ENCODE measurements around the gene STOML2.

Gene STOML2

DNA sequence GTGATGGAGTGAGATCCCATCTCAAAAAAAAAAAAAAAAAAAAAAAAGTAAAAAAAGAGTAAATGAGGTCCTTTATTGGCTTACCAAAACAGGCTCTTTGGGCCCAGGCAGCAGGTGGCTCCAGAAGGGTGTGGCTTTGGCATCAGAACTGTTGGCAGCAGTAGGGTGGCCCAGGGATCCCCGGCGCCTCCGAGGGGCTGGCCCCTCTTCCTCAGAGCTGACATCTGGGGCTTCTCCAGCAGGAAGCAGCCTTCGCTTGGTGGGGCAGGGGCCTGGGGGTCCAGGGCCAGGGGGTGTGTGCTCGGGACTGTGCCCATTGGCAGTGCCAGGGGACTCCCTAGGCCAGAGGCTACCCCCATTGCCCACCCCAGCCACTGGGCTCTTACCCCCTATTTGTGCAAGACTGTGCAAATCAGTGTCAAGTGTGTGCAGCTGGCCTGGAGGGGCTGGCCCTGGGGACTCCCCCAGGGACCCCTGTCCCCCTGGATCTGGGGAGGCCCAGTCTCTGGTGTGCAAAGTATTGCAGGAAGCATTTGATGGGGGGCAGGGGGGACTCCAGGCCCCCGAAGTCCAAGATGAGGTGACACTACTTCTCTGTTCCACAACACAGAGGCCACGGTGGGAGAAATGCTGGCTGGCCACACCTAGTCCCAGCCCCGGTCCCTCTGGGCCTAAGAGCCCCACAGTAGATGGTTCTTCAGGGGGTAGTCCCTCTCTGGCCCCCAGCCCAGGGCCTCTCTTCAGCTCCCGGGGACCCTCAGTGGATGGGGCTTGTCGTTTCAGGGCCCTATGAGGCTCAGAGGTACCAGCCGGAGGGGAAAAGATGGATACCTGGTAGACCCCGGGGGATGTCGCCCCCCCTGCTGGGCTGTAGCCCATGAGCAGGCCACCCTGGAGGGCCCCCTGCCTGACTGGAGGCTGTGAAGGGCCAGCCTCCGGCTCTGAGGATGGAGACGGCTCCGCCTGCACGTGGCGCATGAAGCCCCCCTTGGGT, 4.7 kb upstream of the STOML2 start:
- DNase-seq (ENCODE audit: low read depth in 2 of 2), result no peak

DNA sequence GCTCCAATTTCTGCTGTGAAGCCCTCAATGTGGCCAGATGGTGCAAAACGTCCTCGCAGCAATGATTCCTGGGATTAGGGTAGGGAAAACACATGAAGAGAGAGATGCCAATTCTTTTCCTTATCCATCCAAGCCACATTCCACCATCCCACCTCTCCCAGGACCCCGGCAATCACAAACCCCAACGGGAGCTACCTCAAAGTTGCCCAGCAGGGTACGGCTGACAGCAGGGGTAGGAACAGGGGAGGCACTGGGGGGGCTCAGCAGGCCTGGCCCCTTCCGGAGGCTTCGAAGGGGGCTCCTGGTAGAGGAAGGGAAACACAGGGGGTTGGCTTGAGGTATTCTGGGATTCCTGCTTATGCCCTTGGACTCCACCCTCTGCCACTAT, 3.4 kb upstream of the STOML2 start:
- no peak for DNase-seq (ENCODE audit: low read depth in 2 of 2)

- no peak for DNase-seq (ENCODE audit: low read depth in 2 of 2)
Measured at GRCh38 chr9:35105571-35106342, 2.8 kb upstream of the STOML2 start.

- no peak for DNase-seq (ENCODE audit: low read depth in 2 of 2)
Measured at GRCh38 chr9:35105126-35105525, 2.2 kb upstream of the STOML2 start.

GRCh38 chr9:35104586-35104985, 1.7 kb upstream of the STOML2 start:
- DNase-seq (ENCODE audit: low read depth in 2 of 2), result no peak

- DNase-seq (ENCODE audit: low read depth in 2 of 2), result no peak
Measured at GRCh38 chr9:35103660-35104191, 795 bp upstream of the STOML2 start.

- DNase-seq (ENCODE audit: low read depth in 2 of 2), result no peak
Measured at GRCh38 chr9:35102465-35102768, 514 bp downstream of the STOML2 start.

DNA sequence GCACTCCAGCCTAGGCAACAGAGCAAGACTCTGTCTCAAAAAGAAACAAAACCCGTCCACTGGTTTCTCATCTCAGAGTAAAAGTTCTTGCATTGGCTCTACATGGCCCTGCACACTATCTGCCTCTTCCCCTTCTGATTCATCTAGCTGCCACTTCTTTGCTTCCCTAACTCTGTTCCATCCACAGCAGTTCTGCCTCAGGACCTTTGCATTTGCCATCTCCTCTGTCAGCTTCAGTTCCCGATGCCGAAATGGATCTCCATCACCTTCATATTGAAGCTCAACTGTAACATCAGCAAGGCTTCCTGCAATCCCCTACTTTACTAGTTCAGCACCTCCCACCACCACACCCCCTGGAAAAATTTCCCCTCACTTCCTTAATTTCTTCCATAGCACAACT, 5.4 kb downstream of the STOML2 start:
- no peak for DNase-seq (ENCODE audit: low read depth in 2 of 2)

- DNase-seq (ENCODE audit: low read depth in 2 of 2), result peak; percentile 81 to 85
Measured at GRCh38 chr9:35096035-35096849, 6.7 kb downstream of the STOML2 start, which contains the start of gene PIGO. Gene PIGO (minus strand): TSS chr9:35096591. CDS start chr9:35095565, 1,026 bp downstream.

GRCh38 chr9:35091536-35091935, 11.4 kb downstream of the STOML2 start:
- no peak for DNase-seq (ENCODE audit: low read depth in 2 of 2)

GRCh38 chr9:35089434-35089833, 13.5 kb downstream of the STOML2 start:
- DNase-seq (ENCODE audit: low read depth in 2 of 2), result no peak

- DNase-seq (ENCODE audit: low read depth in 2 of 2), result no peak
Measured at GRCh38 chr9:35085078-35085477, 17.9 kb downstream of the STOML2 start.

- DNase-seq (ENCODE audit: low read depth in 2 of 2), result peak; percentile 76 to 77
Measured at GRCh38 chr9:35079426-35080341, 23.2 kb downstream of the STOML2 start, which contains the start of gene FANCG. Gene FANCG (minus strand): TSS chr9:35079942. CDS start chr9:35079524, 418 bp downstream.

DNA sequence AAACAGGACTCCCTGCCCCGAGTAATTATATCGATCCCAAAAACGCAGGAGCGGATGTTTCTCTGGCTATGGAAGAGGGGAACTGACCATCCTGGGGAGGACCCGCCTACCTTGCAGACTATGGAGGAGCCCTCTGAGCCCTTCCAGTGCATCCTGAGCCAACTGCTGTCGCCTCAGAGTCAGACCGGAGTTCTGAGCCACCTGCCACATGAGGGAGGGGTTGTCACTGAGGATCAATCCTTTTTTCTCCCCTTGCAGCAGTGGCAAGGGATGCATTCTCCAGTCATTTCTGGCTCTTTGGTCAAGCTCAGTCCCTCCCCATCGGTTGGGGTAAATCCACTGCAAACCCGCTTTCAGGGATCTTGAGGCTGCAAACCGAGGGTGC, 23.9 kb downstream of the STOML2 start:
- DNase-seq (ENCODE audit: low read depth in 2 of 2), result no peak

DNA sequence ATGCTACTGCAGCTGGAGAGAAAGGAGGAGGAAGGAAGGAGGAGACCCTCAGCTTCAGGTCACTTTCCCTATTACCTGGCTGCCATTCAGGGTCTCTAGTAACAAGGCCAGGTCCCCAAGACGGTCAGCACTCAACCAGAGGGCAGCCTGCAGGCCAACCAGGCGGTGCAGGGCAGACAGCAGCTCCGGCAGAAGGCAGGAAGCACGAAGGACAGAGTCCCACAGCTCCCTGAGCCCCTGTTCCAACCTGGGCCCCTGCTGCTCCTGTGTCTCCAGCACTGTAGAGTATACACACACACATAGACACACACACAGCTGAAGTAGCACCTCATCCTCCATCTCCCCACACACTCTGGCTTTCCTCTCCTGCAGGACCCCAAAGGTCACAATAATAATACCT, 24.9 kb downstream of the STOML2 start:
- DNase-seq (ENCODE audit: low read depth in 2 of 2), result no peak

DNA sequence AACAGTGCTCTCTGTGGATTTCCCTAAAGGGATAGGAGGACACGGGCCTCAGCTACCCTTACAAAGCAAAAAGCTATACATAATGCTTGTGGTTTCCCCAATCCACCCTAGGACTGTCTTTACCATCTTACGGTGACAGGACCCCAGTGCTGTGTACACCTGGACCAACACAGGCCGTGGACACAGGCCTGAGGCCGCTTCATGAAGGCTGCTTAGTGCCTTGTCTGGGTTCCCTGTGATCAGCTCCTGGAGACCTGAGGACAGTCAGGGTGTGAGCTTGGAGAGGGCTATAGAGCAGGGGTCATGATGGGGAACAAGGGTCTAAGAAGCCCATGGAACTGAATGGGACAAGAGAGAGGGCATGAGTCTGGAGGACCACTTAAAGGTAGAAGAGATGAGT, 26.1 kb downstream of the STOML2 start:
- DNase-seq (ENCODE audit: low read depth in 2 of 2), result no peak

DNA sequence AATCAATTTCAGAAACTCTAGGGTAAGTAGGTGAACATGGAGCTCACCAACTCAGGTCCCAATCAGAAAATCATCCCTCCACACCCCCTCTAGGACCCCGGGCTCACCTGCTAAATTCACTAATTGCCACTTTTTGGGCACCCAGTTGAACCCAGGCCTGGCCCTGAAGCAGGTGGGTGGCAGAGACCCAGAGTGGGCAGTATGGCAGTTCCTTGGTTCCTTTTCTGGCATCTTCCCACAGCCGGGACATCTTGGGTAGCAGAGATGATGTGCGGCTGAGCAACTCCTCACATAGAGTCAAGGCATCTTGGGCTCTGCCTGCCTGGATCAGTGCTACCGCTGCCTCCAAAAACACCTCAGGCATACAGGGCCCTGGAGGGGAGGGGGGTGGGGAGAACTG, 27.6 kb downstream of the STOML2 start:
- DNase-seq (ENCODE audit: low read depth in 2 of 2), result no peak

DNA sequence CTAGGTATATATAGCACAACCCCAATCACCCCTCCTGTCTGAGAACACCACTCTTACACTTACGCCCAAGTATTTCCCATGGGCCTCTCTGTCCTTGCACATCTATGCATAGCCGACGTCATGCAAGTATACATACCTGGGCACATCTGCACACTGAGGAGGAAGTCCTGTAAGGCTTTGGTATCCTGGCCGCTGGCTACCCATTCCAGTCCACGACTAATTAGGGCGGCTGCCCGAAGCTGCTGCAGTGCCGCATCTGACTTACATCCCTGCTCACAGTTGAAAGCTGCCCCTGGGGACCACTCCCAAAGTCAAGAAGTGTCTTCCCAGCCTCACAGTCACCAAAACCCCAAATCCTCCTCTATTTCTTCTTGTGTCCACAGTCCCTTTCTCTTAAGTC, 28.1 kb downstream of the STOML2 start:
- no peak for DNase-seq (ENCODE audit: low read depth in 2 of 2)

GRCh38 chr9:35074141-35074540, 28.8 kb downstream of the STOML2 start:
- DNase-seq (ENCODE audit: low read depth in 2 of 2), result no peak

- DNase-seq (ENCODE audit: low read depth in 2 of 2), result no peak
Measured at GRCh38 chr9:35073279-35073612, 29.7 kb downstream of the STOML2 start.
